DND-41 (cell line): ENCODE results near the gene SUN2.

Experiments
- ATAC-seq: fragments of 200-7000 bp; cut with Tn5 transposase; 3 replicates; pipeline ENCODE4 v1.9.1; 2021; ENCODE audit warnings: low read depth; ENCODE audit not compliant: insufficient read depth
- DNase-seq: peaks from one replicate; pipeline ENCODE4 v3.0.0-alpha.2; 2020
- H2AFZ ChIP-seq: 2 replicates; pipeline ENCODE4 v1.6.0; 2012; ENCODE audit warnings: low read depth, low read length
- H3K27ac ChIP-seq: 2 replicates; pipeline ENCODE4 v1.5.1; 2012; ENCODE audit warnings: low read length, inconsistent platforms
- H3K27me3 ChIP-seq: fragments of 200-600 bp; sonication (generic); 2 replicates; pipeline ENCODE4 v1.6.0; 2012; ENCODE audit warnings: low read length, mild to moderate bottlenecking, inconsistent platforms; ENCODE audit not compliant: insufficient read depth, poor library complexity
- H3K36me3 ChIP-seq: 2 replicates; pipeline ENCODE4 v1.5.1; 2012; ENCODE audit warnings: low read length, inconsistent platforms; ENCODE audit not compliant: insufficient read depth
- H3K4me1 ChIP-seq: 2 replicates; pipeline ENCODE4 v1.5.1; 2012; ENCODE audit warnings: mild to moderate bottlenecking, low read length; ENCODE audit not compliant: insufficient read depth
- H3K4me2 ChIP-seq: 2 replicates; pipeline ENCODE4 v1.6.0; 2012; ENCODE audit warnings: mild to moderate bottlenecking, moderate library complexity, low read length, inconsistent platforms; ENCODE audit not compliant: insufficient read depth
- H3K4me3 ChIP-seq, 2 experiments: fragments of 200-600 bp in 1 of 2; shearing (Covaris generic) in 1 of 2; 2 replicates each; pipeline ENCODE4 v1.5.1; 2012 to 2016; ENCODE audit warnings: inconsistent platforms in 2 of 2, low read length in 2 of 2, mild to moderate bottlenecking in 2 of 2, low read depth in 1 of 2, moderate library complexity in 1 of 2
- H3K79me2 ChIP-seq: 2 replicates; pipeline ENCODE4 v1.6.0; 2012; ENCODE audit warnings: low read length, inconsistent platforms; ENCODE audit not compliant: insufficient read depth
- H3K9ac ChIP-seq: 2 replicates; pipeline ENCODE4 v1.6.0; 2012; ENCODE audit warnings: low read depth, mild to moderate bottlenecking, inconsistent platforms, low read length, moderate library complexity
- H3K9me3 ChIP-seq: 2 replicates; pipeline ENCODE4 v1.5.1; 2012; ENCODE audit warnings: low read length, moderate library complexity, mild to moderate bottlenecking, inconsistent platforms; ENCODE audit not compliant: insufficient read depth, severe bottlenecking
- H4K20me1 ChIP-seq: 2 replicates; pipeline ENCODE4 v1.6.0; 2012; ENCODE audit warnings: low read length; ENCODE audit not compliant: insufficient read depth
- EZH2 ChIP-seq: IDR thresholded peaks from 3 replicates; pipeline ENCODE4 v1.6.1; 2012; ENCODE audit warnings: borderline replicate concordance, low read depth, mild to moderate bottlenecking, moderate library complexity, low read length, inconsistent platforms; ENCODE audit not compliant: severe bottlenecking
- TF ChIP-seq, protein P1 (sequence below): IDR thresholded peaks from 2 replicates; pipeline ENCODE4 v1.5.1; 2012; ENCODE audit warnings: borderline replicate concordance, low read length, moderate library complexity, mild to moderate bottlenecking; ENCODE audit not compliant: poor library complexity, severe bottlenecking; ENCODE audit errors: extremely low read depth

The SUN2 gene

DNA sequence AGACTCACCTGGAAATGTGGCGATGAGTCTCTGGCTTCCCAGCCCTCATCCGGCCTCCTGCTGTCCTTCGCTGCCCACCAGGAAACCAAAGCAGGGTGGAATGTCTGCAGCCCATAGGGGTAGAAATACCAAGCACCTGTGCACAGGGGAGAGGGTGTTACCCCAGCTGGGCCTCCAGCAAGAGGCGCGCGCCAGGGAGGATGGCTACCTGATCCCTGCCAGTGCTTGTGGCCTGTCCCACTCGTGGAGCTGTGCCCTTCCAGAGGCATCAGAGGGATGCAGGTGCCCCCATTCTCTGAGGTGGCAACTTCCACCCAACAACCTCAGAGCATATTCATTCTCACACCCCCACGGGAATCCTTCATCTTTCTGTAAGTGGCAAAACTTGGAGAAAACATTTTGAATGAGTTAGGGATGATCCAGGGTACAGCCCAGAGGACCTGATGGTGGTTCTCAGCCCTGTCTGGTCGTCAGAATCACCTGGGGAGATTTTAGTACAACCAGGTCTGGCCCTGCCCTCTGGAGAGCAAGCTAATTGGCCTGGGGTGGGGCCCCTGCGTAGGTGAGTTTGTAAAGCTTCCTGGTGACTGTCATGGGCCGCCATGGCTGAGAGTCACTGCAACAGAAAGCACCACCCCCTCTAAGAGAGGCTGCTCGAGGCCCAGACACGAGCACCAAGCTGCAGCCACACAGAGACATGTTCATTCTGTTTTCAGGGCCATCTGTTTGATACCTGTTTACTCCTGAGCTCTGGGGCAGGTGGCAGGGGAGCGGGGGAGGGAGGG, 9.9 kb downstream of the SUN2 start:
- no peak for DNase-seq
- no peaks in the 10 kb centered on the region for H3K79me2 ChIP-seq
- H3K9me3 ChIP-seq = no peaks in the 10 kb centered on the region
- no peak overlapping the region for H2AFZ ChIP-seq
- no peak overlapping the region for H3K4me3 ChIP-seq
- no peak overlapping the region for H3K9ac ChIP-seq
- H3K4me2 ChIP-seq = no peak overlapping the region
- TF ChIP-seq, protein P1, sequence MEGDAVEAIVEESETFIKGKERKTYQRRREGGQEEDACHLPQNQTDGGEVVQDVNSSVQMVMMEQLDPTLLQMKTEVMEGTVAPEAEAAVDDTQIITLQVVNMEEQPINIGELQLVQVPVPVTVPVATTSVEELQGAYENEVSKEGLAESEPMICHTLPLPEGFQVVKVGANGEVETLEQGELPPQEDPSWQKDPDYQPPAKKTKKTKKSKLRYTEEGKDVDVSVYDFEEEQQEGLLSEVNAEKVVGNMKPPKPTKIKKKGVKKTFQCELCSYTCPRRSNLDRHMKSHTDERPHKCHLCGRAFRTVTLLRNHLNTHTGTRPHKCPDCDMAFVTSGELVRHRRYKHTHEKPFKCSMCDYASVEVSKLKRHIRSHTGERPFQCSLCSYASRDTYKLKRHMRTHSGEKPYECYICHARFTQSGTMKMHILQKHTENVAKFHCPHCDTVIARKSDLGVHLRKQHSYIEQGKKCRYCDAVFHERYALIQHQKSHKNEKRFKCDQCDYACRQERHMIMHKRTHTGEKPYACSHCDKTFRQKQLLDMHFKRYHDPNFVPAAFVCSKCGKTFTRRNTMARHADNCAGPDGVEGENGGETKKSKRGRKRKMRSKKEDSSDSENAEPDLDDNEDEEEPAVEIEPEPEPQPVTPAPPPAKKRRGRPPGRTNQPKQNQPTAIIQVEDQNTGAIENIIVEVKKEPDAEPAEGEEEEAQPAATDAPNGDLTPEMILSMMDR = no peak
- TF ChIP-seq EZH2 = no peak
- H3K27ac ChIP-seq = no peak overlapping the region
- ATAC-seq = no peak
- peaks cover 10% of the 10 kb centered on the region for H4K20me1 ChIP-seq
- no peaks in the 10 kb centered on the region for H3K4me1 ChIP-seq
- no peaks in the 10 kb centered on the region for H3K27me3 ChIP-seq
- H3K36me3 ChIP-seq = peaks cover 94% of the 10 kb centered on the region

DNA sequence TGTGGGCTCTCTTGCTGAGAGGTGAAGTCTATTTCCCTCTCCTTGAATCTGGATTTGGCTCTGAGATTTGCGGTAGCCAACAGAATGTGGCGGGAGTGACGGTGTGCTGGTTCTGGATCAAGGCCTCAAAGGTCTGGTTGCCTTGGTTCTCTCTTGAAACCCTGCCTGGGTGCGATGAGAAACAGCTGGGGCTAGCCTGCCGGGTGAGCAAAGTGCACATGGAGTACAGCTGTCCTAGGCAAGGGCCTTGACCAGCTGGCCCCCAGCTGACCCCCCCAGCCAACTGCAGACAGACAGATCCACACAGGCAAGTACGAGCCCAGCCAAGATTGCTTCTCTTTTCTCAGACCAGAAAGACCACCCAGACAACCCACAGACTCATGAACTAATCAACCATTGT, 10.8 kb downstream of the SUN2 start:
- Histone ChIP-seq H3K4me3 (no peak overlapping the region), H4K20me1 (peaks cover 10% of the 10 kb centered on the region; the same call in 1 of the 2 replicates), H2AFZ (no peak overlapping the region), H3K36me3 (peaks cover 94% of the 10 kb centered on the region), H3K9ac (no peak overlapping the region), H3K4me1 (no peaks in the 10 kb centered on the region), H3K27ac (no peak overlapping the region), H3K27me3 (no peaks in the 10 kb centered on the region), H3K79me2 (no peaks in the 10 kb centered on the region), H3K4me2 (no peak overlapping the region), H3K9me3 (no peaks in the 10 kb centered on the region)
- TF ChIP-seq EZH2 = no peak
- TF ChIP-seq, protein P1 = no peak
- no peak for ATAC-seq
- DNase-seq = no peak

DNA sequence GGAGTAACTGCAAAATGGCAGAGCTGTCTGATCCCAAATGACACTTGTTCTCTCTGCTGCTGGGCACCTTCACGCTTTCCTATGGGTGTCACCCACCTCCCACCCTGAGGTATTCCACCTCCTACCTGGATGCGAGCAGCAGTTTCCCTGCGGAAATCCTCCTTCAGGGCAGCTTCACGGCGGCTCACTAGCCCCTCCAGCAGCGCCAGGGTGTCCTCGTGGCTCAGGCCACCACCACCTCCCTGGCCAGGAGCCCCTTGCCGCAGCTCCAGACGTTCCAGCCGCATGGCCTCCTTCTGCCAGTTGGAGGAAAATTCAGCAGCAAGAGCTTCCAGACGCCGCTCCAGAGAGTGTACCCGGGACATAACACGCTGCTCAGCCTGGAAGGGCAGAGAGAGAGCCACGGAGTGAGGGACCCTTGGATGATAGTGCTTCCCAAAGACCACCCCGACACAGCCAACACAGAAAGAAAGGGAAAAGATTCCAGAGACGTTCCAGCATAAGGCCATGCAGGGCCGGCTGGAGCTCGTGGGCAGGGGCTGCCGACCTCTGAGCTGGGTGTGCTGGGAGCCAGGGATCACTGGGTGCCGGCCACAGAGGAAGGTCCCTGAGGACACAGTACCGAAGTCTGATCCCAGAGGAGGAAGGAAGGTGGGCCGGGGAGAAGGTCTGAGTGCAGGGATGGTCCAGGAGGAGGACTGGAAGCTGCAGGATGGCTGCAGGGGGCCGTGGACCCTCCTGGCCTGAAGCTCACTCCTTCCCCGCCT, 13.4 kb downstream of the SUN2 start:
- H2AFZ ChIP-seq = no peak overlapping the region
- no peak for DNase-seq
- TF ChIP-seq, protein P1 = no peak
- no peak for TF ChIP-seq EZH2
- H3K9ac ChIP-seq = no peak overlapping the region
- H3K27ac ChIP-seq = no peak overlapping the region
- no peaks in the 10 kb centered on the region for H3K9me3 ChIP-seq
- H3K4me3 ChIP-seq = no peak overlapping the region
- peaks cover 96% of the 10 kb centered on the region for H3K36me3 ChIP-seq
- no peak overlapping the region for H3K4me2 ChIP-seq
- peaks cover 29% of the 10 kb centered on the region for H4K20me1 ChIP-seq
- ATAC-seq = no peak
- H3K79me2 ChIP-seq = no peaks in the 10 kb centered on the region
- H3K27me3 ChIP-seq = no peaks in the 10 kb centered on the region
- H3K4me1 ChIP-seq = no peaks in the 10 kb centered on the region
